ENCODE results near the gene CCL24. TPM values are rescaled to one million over a fixed set of nuclear protein-coding genes. Genes with fewer than 3 reads are reported as not detected.
"Not testable (repeated sequence)": the region's sequence is repeated elsewhere in the genome, so short reads cannot be mapped to it uniquely, and the experiment has no call there.

CCL24 gene
- polyA plus RNA-seq, 3 donors, result 0.20 to 1.0 (median 0.34) TPM

GRCh38 chr7:75829656-75830055 is 16.1 kb upstream of the CCL24 start:
- 69 to 77% (median 75%) methylated on average over 6 of the region's 6 CpGs for WGBS, 3 donors

GRCh38 chr7:75823198-75823910 is 9.7 kb upstream of the CCL24 start:
- WGBS, 3 donors, result 52 to 62% (median 53%) methylated on average over 9 of the region's 9 CpGs
- no peak overlapping the region for H3K27ac ChIP-seq (ENCODE audit: low read depth, low read length)

More at GRCh38 chr7:75829656-75830055, 16.1 kb upstream of the CCL24 start:
- H3K27ac ChIP-seq (ENCODE audit: low read depth, low read length), result not testable (repeated sequence)

GRCh38 chr7:75820688-75821087 is 7.1 kb upstream of the CCL24 start:
- 88 to 89% (median 89%) methylated on average over 1 of the region's 1 CpG for WGBS, 3 donors
- H3K27ac ChIP-seq (ENCODE audit: low read depth, low read length), result no peak overlapping the region

GRCh38 chr7:75819711-75820110 is 6.1 kb upstream of the CCL24 start:
- 52 to 78% (median 65%) methylated on average over 2 of the region's 2 CpGs for WGBS, 3 donors
- no peak overlapping the region for H3K27ac ChIP-seq (ENCODE audit: low read depth, low read length)

- 73 to 91% (median 80%) methylated on average over 5 of the region's 5 CpGs for WGBS, 3 donors
Observed at GRCh38 chr7:75818472-75818871, 4.9 kb upstream of the CCL24 start.

GRCh38 chr7:75817116-75817515 is 3.5 kb upstream of the CCL24 start:
- WGBS, 3 donors, result 67 to 73% (median 72%) methylated on average over 6 of the region's 6 CpGs
- no peak overlapping the region for H3K27ac ChIP-seq (ENCODE audit: low read depth, low read length)

More at GRCh38 chr7:75818472-75818871, 4.9 kb upstream of the CCL24 start:
- H3K27ac ChIP-seq (ENCODE audit: low read depth, low read length), result no peak overlapping the region

- H3K27ac ChIP-seq (ENCODE audit: low read depth, low read length), result no peak overlapping the region
- WGBS, 3 donors, result 59 to 67% (median 62%) methylated on average over 10 of the region's 10 CpGs
Observed at GRCh38 chr7:75815418-75816064, 1.9 kb upstream of the CCL24 start.

GRCh38 chr7:75814407-75814947 is 871 bp upstream of the CCL24 start:
- WGBS, 3 donors, result 64 to 80% (median 76%) methylated on average over 13 of the region's 13 CpGs
- H3K27ac ChIP-seq (ENCODE audit: low read depth, low read length), result no peak overlapping the region

- 38 to 67% (median 64%) methylated on average over 3 of the region's 3 CpGs for WGBS, 3 donors
- H3K27ac ChIP-seq (ENCODE audit: low read depth, low read length), result no peak overlapping the region
Observed at GRCh38 chr7:75813084-75813483, 522 bp downstream of the CCL24 start.

- no peak overlapping the region for H3K27ac ChIP-seq (ENCODE audit: low read depth, low read length)
- WGBS, 3 donors, result 76 to 93% (median 91%) methylated on average over 11 of the region's 11 CpGs
Observed at GRCh38 chr7:75811894-75812678, 1.5 kb downstream of the CCL24 start.

GRCh38 chr7:75809396-75809795 is 4.2 kb downstream of the CCL24 start:
- WGBS, 3 donors, result 64 to 75% (median 68%) methylated on average over 6 of the region's 6 CpGs

GRCh38 chr7:75808106-75808505 is 5.5 kb downstream of the CCL24 start:
- WGBS, 3 donors, result 59 to 78% (median 64%) methylated on average over 6 of the region's 6 CpGs
- H3K27ac ChIP-seq (ENCODE audit: low read depth, low read length), result no peak overlapping the region

More at GRCh38 chr7:75809396-75809795, 4.2 kb downstream of the CCL24 start:
- H3K27ac ChIP-seq (ENCODE audit: low read depth, low read length), result no peak overlapping the region

- WGBS, 3 donors, result 89 to 90% (median 89%) methylated on average over 9 of the region's 9 CpGs
- no peak overlapping the region for H3K27ac ChIP-seq (ENCODE audit: low read depth, low read length)
Observed at GRCh38 chr7:75807452-75807851, 6.2 kb downstream of the CCL24 start.

- WGBS, 3 donors, result 90 to 97% (median 95%) methylated on average over 4 of the region's 4 CpGs
- no peak overlapping the region for H3K27ac ChIP-seq (ENCODE audit: low read depth, low read length)
Observed at GRCh38 chr7:75806560-75807307, 6.9 kb downstream of the CCL24 start.

- H3K27ac ChIP-seq (ENCODE audit: low read depth, low read length), result no peak overlapping the region
- 74 to 92% (median 76%) methylated on average over 5 of the region's 5 CpGs for WGBS, 3 donors
Observed at GRCh38 chr7:75804705-75805104, 8.9 kb downstream of the CCL24 start.

GRCh38 chr7:75804004-75804403 is 9.6 kb downstream of the CCL24 start:
- 88 to 98% (median 96%) methylated on average over 2 of the region's 2 CpGs for WGBS, 3 donors
- H3K27ac ChIP-seq (ENCODE audit: low read depth, low read length), result no peak overlapping the region

- no peak overlapping the region for H3K27ac ChIP-seq (ENCODE audit: low read depth, low read length)
- WGBS, 3 donors, result 76 to 88% (median 84%) methylated on average over 5 of the region's 5 CpGs
Observed at GRCh38 chr7:75802552-75802821, 11.1 kb downstream of the CCL24 start.

GRCh38 chr7:75798770-75799169 is 14.8 kb downstream of the CCL24 start:
- H3K27ac ChIP-seq (ENCODE audit: low read depth, low read length), result no peak overlapping the region
- 41 to 73% (median 61%) methylated on average over 4 of the region's 4 CpGs for WGBS, 3 donors
